IMR-90 (cell line): ENCODE measurements around the gene SRCIN1. TPM values are rescaled to one million over a fixed set of nuclear protein-coding genes. Genes with fewer than 3 reads are reported as not detected.
"Not testable (repeated sequence)": the region's sequence is repeated elsewhere in the genome, so short reads cannot be mapped to it uniquely, and the experiment has no call there.

Source experiments
- ATAC-seq: fragments of 200-7000 bp; cut with Tn5 transposase; 2 replicates; pipeline ENCODE4 v1.9.1; 2020; ENCODE audit warnings: low read depth, mild to moderate bottlenecking, moderate library complexity
- BruUV-seq: library from RNA; stranded (reverse); fragments of 400-500 nt; replicated peaks from 2 replicates; lab custom pipeline; 2021; lab: Mats Ljungman, UMichigan
- CTCF ChIA-PET: fragments of 300-600 bp; formaldehyde crosslinking; extraction: SDS; loops from one replicate; lab custom pipeline; 2021; ENCODE audit warnings: antibody characterized with exemption; lab: Yijun Ruan, JAX
- POLR2A ChIA-PET: fragments of 300-600 bp; sonication (Branson Sonifier 250); formaldehyde crosslinking; loops from one replicate; lab custom pipeline; 2022; ENCODE audit warnings: antibody characterized with exemption; ENCODE audit not compliant: unreplicated experiment; lab: Charles Lee
- DNase-seq: peaks from one replicate; pipeline ENCODE4 v3.0.0; 2013
- H2AFZ ChIP-seq: replicated peaks from 2 replicates; pipeline ENCODE3; 2013; ENCODE audit warnings: low read length, mild to moderate bottlenecking; ENCODE audit not compliant: poor library complexity
- H2AK5ac ChIP-seq: 2 replicates; pipeline ENCODE4 v1.6.1; 2013; ENCODE audit warnings: low read depth, low read length, inconsistent platforms
- H2AK9ac ChIP-seq: replicated peaks from 2 replicates; pipeline ENCODE3; 2013; ENCODE audit warnings: mild to moderate bottlenecking, low read depth, low read length, moderate library complexity; ENCODE audit not compliant: poor library complexity
- H2BK120ac ChIP-seq: 2 replicates; pipeline ENCODE4 v1.6.1; 2013; ENCODE audit warnings: low read depth, low read length, inconsistent platforms
- H2BK15ac ChIP-seq: 3 replicates; pipeline ENCODE4 v1.6.1; 2013; ENCODE audit warnings: low read depth, low read length, inconsistent platforms
- H2BK20ac ChIP-seq: 2 replicates; pipeline ENCODE4 v1.6.1; 2013; ENCODE audit warnings: low read depth, mild to moderate bottlenecking, inconsistent platforms, low read length, moderate library complexity
- H2BK5ac ChIP-seq: 2 replicates; pipeline ENCODE4 v1.6.1; 2013; ENCODE audit warnings: mild to moderate bottlenecking, low read depth, low read length, inconsistent platforms; ENCODE audit not compliant: poor library complexity, severe bottlenecking
- H3K14ac ChIP-seq: replicated peaks from 2 replicates; pipeline ENCODE4 v1.6.1; 2013; ENCODE audit warnings: low read depth, low read length, inconsistent platforms
- H3K18ac ChIP-seq: 2 replicates; pipeline ENCODE4 v1.6.1; 2013; ENCODE audit warnings: low read depth, low read length, control low read depth
- H3K23ac ChIP-seq: 2 replicates; pipeline ENCODE4 v1.6.1; 2013; ENCODE audit warnings: low read depth, low read length, inconsistent platforms
- H3K27ac ChIP-seq: 2 replicates; pipeline ENCODE4 v1.5.1; 2013; ENCODE audit warnings: mild to moderate bottlenecking, control low read depth, low read length; ENCODE audit not compliant: insufficient read depth
- H3K27me3 ChIP-seq: 2 replicates; pipeline ENCODE4 v1.6.1; 2013; ENCODE audit warnings: low read length; ENCODE audit not compliant: control insufficient read depth, insufficient read depth
- H3K36me3 ChIP-seq: 2 replicates; pipeline ENCODE4 v1.6.1; 2013; ENCODE audit warnings: low read length, mixed read lengths; ENCODE audit not compliant: control insufficient read depth, insufficient read depth
- H3K4ac ChIP-seq: 2 replicates; pipeline ENCODE4 v1.6.1; 2013; ENCODE audit warnings: low read depth, low read length, inconsistent platforms
- H3K4me1 ChIP-seq: 2 replicates; pipeline ENCODE4 v1.6.1; 2013; ENCODE audit warnings: low read length, mixed read lengths; ENCODE audit not compliant: control insufficient read depth, insufficient read depth
- H3K4me2 ChIP-seq: 2 replicates; pipeline ENCODE4 v1.6.1; 2013; ENCODE audit warnings: low read depth, mild to moderate bottlenecking, control low read depth, low read length, moderate library complexity
- H3K4me3 ChIP-seq: 2 replicates; pipeline ENCODE4 v1.5.1; 2013; ENCODE audit warnings: low read depth, mild to moderate bottlenecking, control low read depth, low read length, moderate library complexity; ENCODE audit not compliant: insufficient read depth
- H3K56ac ChIP-seq: 2 replicates; pipeline ENCODE4 v1.6.1; 2013; ENCODE audit warnings: low read length, inconsistent platforms; ENCODE audit not compliant: insufficient read depth; ENCODE audit errors: extremely low read depth
- H3K79me1 ChIP-seq, 2 experiments: 2 replicates each; pipeline ENCODE4 v1.6.1; 2013; ENCODE audit warnings: low read length in 2 of 2, inconsistent platforms in 1 of 2, low read depth in 1 of 2
- H3K9ac ChIP-seq: 2 replicates; pipeline ENCODE4 v1.6.1; 2013; ENCODE audit warnings: low read depth, low read length, control low read depth
- H3K9me1 ChIP-seq: 2 replicates; pipeline ENCODE4 v1.6.1; 2013; ENCODE audit warnings: low read length, inconsistent platforms; ENCODE audit not compliant: insufficient read depth
- H3K9me3 ChIP-seq: 2 replicates; pipeline ENCODE4 v1.6.1; 2013; ENCODE audit warnings: low read length; ENCODE audit not compliant: control insufficient read depth, insufficient read depth
- H4K20me1 ChIP-seq: 2 replicates; pipeline ENCODE4 v1.6.1; 2013; ENCODE audit warnings: low read length, inconsistent platforms; ENCODE audit not compliant: insufficient read depth
- H4K5ac ChIP-seq: 2 replicates; pipeline ENCODE4 v1.6.1; 2013; ENCODE audit warnings: mild to moderate bottlenecking, low read depth, low read length, control low read depth
- H4K8ac ChIP-seq, 2 experiments: 2 replicates each; pipeline ENCODE4 v1.6.1; 2013; ENCODE audit warnings: low read depth in 2 of 2, low read length in 2 of 2, control low read depth in 1 of 2, inconsistent platforms in 1 of 2
- H4K91ac ChIP-seq: 2 replicates; pipeline ENCODE4 v1.6.1; 2013; ENCODE audit warnings: low read depth, low read length, inconsistent platforms; ENCODE audit not compliant: insufficient read depth
- WGBS, 2 experiments: methylation state at CpG; one replicate each; pipeline versions ENCODE4 v1.1.5 to v1.1.7; 2013; ENCODE audit warnings: missing lambda C conversion rate in 2 of 2; ENCODE audit not compliant: insufficient read length in 1 of 2; ENCODE audit errors: extremely low coverage in 2 of 2; 5-methylcytosine and 5-hydroxymethylcytosine counted together
- dilution Hi-C: fragments of 300-500 bp; cut with HindIII; formaldehyde crosslinking; loops from one replicate; pipeline ENCODE4 v1.14.3; 2018; ENCODE audit warnings: low sequenced_read_pairs; ENCODE audit not compliant: unreplicated experiment
- in situ Hi-C: fragments of 300-500 bp; cut with MboI; formaldehyde crosslinking; loops from 3 replicates; pipeline ENCODE4 v1.14.3; 2019; ENCODE audit warnings: low sequenced_read_pairs, inconsistent platforms, mixed read lengths
- intact Hi-C: fragments of 100-400 bp; cut with micrococcal nuclease; formaldehyde crosslinking; loops from 2 replicates; pipeline ENCODE4 v1.10.0; 2022
- polyA plus RNA-seq, 3 experiments: library from polyadenylated mRNA; depleted of rRNA; stranded (reverse); fragments of >200 nt; gene quantifications; 2 replicates each; pipeline ENCODE4 v1.2.3, GENCODE V29; 2012; ENCODE audit warnings: low replicate concordance in 1 of 3
- total RNA-seq: library from RNA; depleted of rRNA; stranded (reverse); fragments of >200 nt; gene quantifications from 2 replicates; pipeline ENCODE4 v1.2.3, GENCODE V29; 2012

Gene SRCIN1
- total and polyA plus RNA-seq, 2 of the 4 experiments (the other 2 are of a cell fraction): not detected

DNA sequence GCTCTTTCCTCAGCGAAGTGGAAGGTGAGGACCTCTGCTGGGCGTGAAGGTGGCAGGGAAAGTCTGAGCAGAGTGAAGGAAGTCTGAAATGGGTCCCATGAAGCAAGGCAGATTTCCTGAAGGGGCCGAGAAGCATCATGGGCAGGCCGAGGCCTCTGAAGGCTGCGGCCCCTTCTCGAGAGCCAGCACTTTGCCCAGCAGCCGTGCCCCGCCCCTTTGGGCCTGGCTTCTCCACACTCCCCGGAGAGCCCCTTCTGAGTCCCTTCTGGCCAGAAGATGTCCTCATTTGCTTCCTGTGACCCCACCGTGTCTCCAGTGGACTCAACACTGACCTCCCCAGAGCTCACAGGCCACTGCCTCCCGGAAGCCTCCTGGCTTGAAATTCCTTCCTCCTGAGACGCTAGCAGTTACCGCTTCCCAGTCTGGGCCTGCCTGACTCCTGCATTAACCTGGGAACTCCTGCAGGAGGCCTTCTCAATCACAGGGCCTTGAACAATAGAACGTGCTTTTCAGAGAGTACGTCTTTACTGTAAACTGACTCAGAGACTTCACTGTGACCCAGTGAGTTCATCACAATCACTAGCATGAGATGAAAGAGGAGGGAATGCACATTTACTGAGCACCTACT lies 102.4 kb downstream of the SRCIN1 start:
- H2AFZ ChIP-seq, intact Hi-C loops, H3K4me2 ChIP-seq, H3K23ac ChIP-seq, H3K4ac ChIP-seq, H3K9me3 ChIP-seq, H3K56ac ChIP-seq, H2BK15ac ChIP-seq, H2AK5ac ChIP-seq, H2BK120ac ChIP-seq, H4K5ac ChIP-seq, H2BK5ac ChIP-seq, POLR2A ChIA-PET, H3K4me3 ChIP-seq, BruUV-seq, H3K18ac ChIP-seq, H3K27me3 ChIP-seq, dilution Hi-C loops, H4K8ac ChIP-seq, H3K27ac ChIP-seq, DNase-seq, H3K4me1 ChIP-seq, H4K91ac ChIP-seq, H3K9ac ChIP-seq, in situ Hi-C loops, H2AK9ac ChIP-seq, ATAC-seq, H3K14ac ChIP-seq, H2BK20ac ChIP-seq: not testable (repeated sequence)
- Histone ChIP-seq H3K36me3 (peaks cover 69% of the 10 kb centered on the region), H3K79me1 (peaks cover 2 to 18% of the 10 kb centered on the region in 2 experiments; a peak in 2 of 4 replicates), H4K20me1 (peaks cover 13% of the 10 kb centered on the region), H3K9me1 (peaks cover 14% of the 10 kb centered on the region)
- WGBS, 2 experiments: 100% methylated on average over 1 of the region's 15 CpGs; no CpG with 5 or more reads in 1 of the 2 experiments
- CTCF ChIA-PET: interaction anchor here (0.6 kb wide), 1 partner anchor 22 kb away, joined by 3 read pairs; no protein-coding TSS in a partner anchor

DNA sequence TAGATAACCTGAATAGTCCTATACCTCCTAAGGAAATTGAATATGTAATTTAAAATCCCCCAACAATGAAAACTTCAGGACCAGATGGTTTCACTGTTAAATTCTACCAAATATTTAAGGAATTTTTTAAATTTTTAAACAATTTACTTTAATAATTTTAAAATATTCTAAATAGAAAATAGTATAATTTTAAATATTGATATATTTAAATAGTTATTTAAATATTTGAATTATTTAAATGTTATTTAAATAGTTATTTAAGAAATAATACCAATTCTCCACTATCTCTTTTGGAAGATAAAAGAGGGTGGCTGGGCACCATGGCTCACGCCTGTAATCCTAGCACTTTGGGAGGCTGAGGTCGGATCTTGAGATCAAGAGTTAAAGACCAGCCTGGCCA lies 104.0 kb downstream of the SRCIN1 start:
- not testable (repeated sequence) for H3K4me2 ChIP-seq

More for the DNA sequence above, 104.0 kb downstream of the SRCIN1 start:
- H3K18ac ChIP-seq, BruUV-seq, ATAC-seq, intact Hi-C loops, dilution Hi-C loops, H3K4me1 ChIP-seq, H3K27me3 ChIP-seq, H3K4ac ChIP-seq, H3K56ac ChIP-seq, H3K9ac ChIP-seq, H4K20me1 ChIP-seq, H2BK5ac ChIP-seq, H4K91ac ChIP-seq, in situ Hi-C loops, H3K23ac ChIP-seq, H3K79me1 ChIP-seq, H3K4me3 ChIP-seq, H2BK120ac ChIP-seq, H2BK15ac ChIP-seq, H4K5ac ChIP-seq, H4K8ac ChIP-seq, DNase-seq, H2AK9ac ChIP-seq, H2AK5ac ChIP-seq, H2BK20ac ChIP-seq, H3K9me1 ChIP-seq, H3K27ac ChIP-seq, CTCF ChIA-PET, POLR2A ChIA-PET, H3K14ac ChIP-seq, H3K9me3 ChIP-seq, H2AFZ ChIP-seq: not testable (repeated sequence)
- WGBS, 2 experiments: no CpG with 5 or more reads among the region's 2 CpGs
- H3K36me3 ChIP-seq: peaks cover 73% of the 10 kb centered on the region
